Mesodermal cell (in vitro differentiated cells): ENCODE results near the gene SGSM2.

ENCODE experiments used
- H3K27ac ChIP-seq: 2 replicates; pipeline ENCODE4 v1.7.0; 2013; ENCODE audit warnings: mild to moderate bottlenecking, low read depth, low read length, moderate library complexity; ENCODE audit not compliant: severe bottlenecking
- H3K36me3 ChIP-seq: 2 replicates; pipeline ENCODE4 v1.7.1; 2013; ENCODE audit warnings: mild to moderate bottlenecking, low read length, moderate library complexity; ENCODE audit not compliant: control insufficient read depth, insufficient read depth
- H3K4me1 ChIP-seq: one replicate; pipeline ENCODE4 v1.7.1; 2013; ENCODE audit warnings: mild to moderate bottlenecking, low read length; ENCODE audit not compliant: insufficient read depth, control insufficient read depth, poor library complexity, severe bottlenecking
- H3K4me3 ChIP-seq: 2 replicates; pipeline ENCODE4 v1.7.0; 2013; ENCODE audit warnings: low read length, control low read depth, mild to moderate bottlenecking; ENCODE audit not compliant: insufficient read depth, poor library complexity, severe bottlenecking; ENCODE audit errors: extremely low read depth
- H3K9me3 ChIP-seq: 2 replicates; pipeline ENCODE4 v1.7.1; 2013; ENCODE audit warnings: mild to moderate bottlenecking, low read length, moderate library complexity; ENCODE audit not compliant: control insufficient read depth
- WGBS, 2 experiments: methylation state at CpG; one replicate each; pipeline ENCODE4 v1.1.5; 2013; ENCODE audit warnings: missing lambda C conversion rate in 2 of 2; ENCODE audit not compliant: insufficient coverage in 2 of 2; 5-methylcytosine and 5-hydroxymethylcytosine counted together

The SGSM2 gene

GRCh38 chr17:2427215-2427614 is 89.9 kb downstream of the SGSM2 start:
- Histone ChIP-seq H3K4me1 (no peaks in the 10 kb centered on the region), H3K4me3 (no peak overlapping the region), H3K9me3 (no peaks in the 10 kb centered on the region), H3K36me3 (peaks cover 24% of the 10 kb centered on the region), H3K27ac (no peak overlapping the region)
- WGBS, 2 experiments: 93 to 100% methylated on average over 2 of the region's 2 CpGs

DNA sequence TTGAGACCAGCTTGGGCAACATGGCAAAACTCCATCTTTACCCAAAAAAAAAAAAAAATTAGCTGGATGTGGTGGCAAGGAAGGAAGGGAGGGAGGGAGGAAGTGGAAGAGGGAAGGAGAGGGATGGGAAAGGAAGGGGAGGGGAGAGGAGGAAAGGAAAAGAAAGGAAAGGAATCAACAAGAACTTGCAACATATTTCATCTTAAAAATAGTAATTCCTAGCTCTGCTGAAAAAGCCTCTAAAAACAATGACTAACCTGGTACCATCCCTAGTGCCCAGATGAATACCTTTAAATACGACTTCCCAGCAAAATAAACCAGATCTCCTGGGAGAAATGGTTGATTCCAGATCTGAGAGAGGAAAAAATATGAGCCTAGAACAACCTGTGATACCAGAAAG is 90.6 kb downstream of the SGSM2 start:
- H3K4me3 ChIP-seq: no peak overlapping the region
- H3K9me3 ChIP-seq: no peaks in the 10 kb centered on the region
- peaks cover 31% of the 10 kb centered on the region for H3K36me3 ChIP-seq
- no peak overlapping the region for H3K27ac ChIP-seq
- H3K4me1 ChIP-seq: no peaks in the 10 kb centered on the region
- no CpG with 5 or more reads among the region's 1 CpG for WGBS, 2 experiments
